Measurements from ENCODE around the gene COLGALT1.
"Not testable (repeated sequence)": the region's sequence is repeated elsewhere in the genome, so short reads cannot be mapped to it uniquely, and the experiment has no call there.

Gene COLGALT1

GRCh38 chr19:17532557-17532956 lies 22.9 kb upstream of the COLGALT1 start:
- no peak for DNase-seq (ENCODE audit: low read depth)

- no peak for DNase-seq (ENCODE audit: low read depth)
Observed at GRCh38 chr19:17534767-17535166, 20.7 kb upstream of the COLGALT1 start.

- no peak for DNase-seq (ENCODE audit: low read depth)
Observed at GRCh38 chr19:17536955-17537354, 18.5 kb upstream of the COLGALT1 start.

- no peak for DNase-seq (ENCODE audit: low read depth)
Observed at GRCh38 chr19:17538684-17539237, 16.7 kb upstream of the COLGALT1 start.

- DNase-seq (ENCODE audit: low read depth) = peak; percentile 91
Observed at GRCh38 chr19:17539238-17540117, 16.0 kb upstream of the COLGALT1 start.

GRCh38 chr19:17540174-17540573 lies 15.3 kb upstream of the COLGALT1 start:
- no peak for DNase-seq (ENCODE audit: low read depth)

GRCh38 chr19:17541184-17541759 lies 14.2 kb upstream of the COLGALT1 start:
- DNase-seq (ENCODE audit: low read depth) = no peak

GRCh38 chr19:17542042-17542441 lies 13.4 kb upstream of the COLGALT1 start:
- no peak for DNase-seq (ENCODE audit: low read depth)

GRCh38 chr19:17542793-17543582 lies 12.5 kb upstream of the COLGALT1 start:
- DNase-seq (ENCODE audit: low read depth) = no peak

GRCh38 chr19:17543986-17544385 lies 11.5 kb upstream of the COLGALT1 start:
- no peak for DNase-seq (ENCODE audit: low read depth)

GRCh38 chr19:17544418-17544817 lies 11.0 kb upstream of the COLGALT1 start:
- DNase-seq (ENCODE audit: low read depth) = no peak

- no peak for DNase-seq (ENCODE audit: low read depth)
Observed at GRCh38 chr19:17548145-17548544, 7.3 kb upstream of the COLGALT1 start.

GRCh38 chr19:17549085-17549740 lies 6.2 kb upstream of the COLGALT1 start:
- DNase-seq (ENCODE audit: low read depth) = no peak

- no peak for DNase-seq (ENCODE audit: low read depth)
Observed at GRCh38 chr19:17550076-17550667, 5.3 kb upstream of the COLGALT1 start.

- not testable (repeated sequence) for DNase-seq (ENCODE audit: low read depth)
Observed at GRCh38 chr19:17552735-17553134, 2.7 kb upstream of the COLGALT1 start.

- DNase-seq (ENCODE audit: low read depth) = no peak
Observed at GRCh38 chr19:17553256-17553655, 2.2 kb upstream of the COLGALT1 start.

GRCh38 chr19:17554968-17555479 lies 425 bp upstream of the COLGALT1 start:
- no peak for DNase-seq (ENCODE audit: low read depth)

- DNase-seq (ENCODE audit: low read depth) = no peak
Observed at GRCh38 chr19:17555929-17556813, 722 bp downstream of the COLGALT1 start.

GRCh38 chr19:17556995-17557394 lies 1.5 kb downstream of the COLGALT1 start:
- DNase-seq (ENCODE audit: low read depth) = no peak

GRCh38 chr19:17557466-17557865 lies 2.0 kb downstream of the COLGALT1 start:
- no peak for DNase-seq (ENCODE audit: low read depth)

All from stimulated activated CD8-positive, alpha-beta memory T cell treated with anti-CD3 and anti-CD28 coated beads, Interleukin-12 subunit alpha, Interleukin-12 subunit beta, amount 100 ng/mL, for 1 hour (primary cell).